GM04504 (cell line): ENCODE data around the gene ASF1A.

ENCODE experiments used
- DNase-seq: peaks from one replicate; pipeline ENCODE4 v3.0.0-alpha.2; 2012; ENCODE audit warnings: low read depth

Gene ASF1A

DNA sequence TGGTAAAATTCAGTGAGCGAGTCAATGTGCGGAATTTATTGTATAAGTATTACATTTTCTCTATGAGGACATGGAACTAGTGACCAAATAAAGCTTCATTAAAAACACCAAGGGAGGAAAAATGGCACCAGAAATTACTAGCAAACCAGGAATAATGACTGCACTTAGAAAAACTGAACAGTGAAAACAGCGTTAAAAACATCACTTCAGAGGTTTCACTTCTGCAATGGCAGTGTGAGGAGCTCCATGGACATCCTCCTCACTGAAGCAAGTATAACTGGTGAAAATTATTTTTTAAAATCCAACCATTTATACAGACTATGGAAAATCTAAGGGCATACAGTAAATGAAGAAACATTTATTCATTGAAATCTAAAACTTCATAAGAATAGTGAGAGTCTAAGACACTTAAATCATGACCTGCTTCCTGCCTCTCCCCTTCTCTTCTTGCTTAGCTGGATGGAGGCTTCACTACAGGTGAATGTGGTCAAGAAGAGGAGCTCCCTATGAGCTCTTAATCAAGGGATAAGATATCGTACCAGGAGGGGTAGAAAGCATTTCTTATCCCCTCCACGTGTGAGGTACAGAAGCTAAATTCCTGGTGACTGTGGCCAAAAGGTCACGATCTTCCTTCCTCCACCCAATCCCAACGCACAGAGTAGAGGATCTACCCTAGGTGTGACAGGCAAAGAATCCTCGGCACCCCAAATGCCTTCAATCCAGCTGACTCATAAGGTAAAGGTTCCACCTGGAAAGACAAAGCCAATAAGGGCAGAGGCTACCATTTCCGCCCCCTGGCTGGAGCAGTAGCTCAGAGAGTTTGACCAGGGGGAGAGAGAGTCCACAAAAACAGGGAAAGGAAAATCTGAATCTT, 12.3 kb upstream of the ASF1A start:
- no peak for DNase-seq

- no peak for DNase-seq
Measured at GRCh38 chr6:118882314-118882905, 11.5 kb upstream of the ASF1A start.

DNA sequence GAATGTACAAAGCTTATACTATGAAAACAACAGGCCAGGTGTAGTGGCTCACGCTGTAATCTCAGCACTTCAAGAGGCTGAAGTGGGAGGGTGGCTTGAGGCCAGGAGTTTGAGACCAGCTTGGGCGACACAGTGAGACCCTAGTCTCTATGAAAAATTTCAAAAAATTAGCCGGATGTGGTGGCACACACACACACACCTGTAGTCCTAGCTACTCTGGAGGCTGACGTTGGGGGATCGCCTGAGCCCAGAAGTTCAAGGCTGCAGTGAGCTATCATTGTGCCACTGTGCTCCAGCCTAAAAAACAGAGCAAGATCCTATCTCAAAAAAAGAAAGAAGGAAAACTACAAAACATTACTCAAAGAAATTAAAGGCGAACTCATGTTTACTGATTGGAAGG, 7.3 kb upstream of the ASF1A start:
- DNase-seq, result no peak

- DNase-seq, result no peak
Measured at GRCh38 chr6:118889163-118889562, 4.8 kb upstream of the ASF1A start.

DNA sequence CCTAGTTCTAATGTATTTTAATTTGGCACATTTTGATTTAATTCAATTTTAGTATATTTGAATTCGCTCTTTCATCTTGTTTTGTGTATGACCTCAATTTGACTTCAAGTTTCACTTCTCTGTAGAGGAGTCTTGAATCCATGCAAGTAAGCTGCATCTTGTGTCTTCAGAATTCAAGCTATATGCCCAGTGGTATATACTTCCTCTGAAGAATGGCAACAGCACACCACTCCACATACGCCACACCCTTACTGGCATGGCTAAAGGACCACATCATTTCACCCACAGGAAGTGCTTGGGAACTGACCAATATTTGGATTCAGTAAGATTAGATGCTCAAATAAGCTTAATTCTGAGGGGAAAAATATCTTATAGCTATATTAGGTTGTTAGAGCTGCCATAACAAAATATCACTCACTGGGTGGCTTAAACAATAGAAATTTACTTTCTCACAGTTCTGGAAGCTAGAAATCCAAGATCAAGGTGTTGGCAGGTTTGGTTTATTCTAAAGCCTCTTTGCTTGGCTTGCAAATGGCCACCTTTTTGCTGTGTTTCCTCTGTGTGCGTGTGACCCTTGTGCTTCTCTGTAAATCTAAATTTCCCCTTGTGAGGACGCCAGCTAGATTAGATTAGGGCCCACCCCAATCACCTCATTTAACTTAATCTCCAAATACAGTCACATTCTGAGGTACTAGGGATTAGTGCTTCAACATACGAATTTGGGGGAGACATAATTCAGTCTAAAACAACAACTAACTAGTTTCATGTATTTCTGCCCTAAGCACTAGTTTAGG, 2.8 kb upstream of the ASF1A start:
- DNase-seq, result no peak

GRCh38 chr6:118892355-118892991, 1.5 kb upstream of the ASF1A start:
- no peak for DNase-seq

- no peak for DNase-seq
Measured at GRCh38 chr6:118893064-118893806, 717 bp upstream of the ASF1A start.

DNA sequence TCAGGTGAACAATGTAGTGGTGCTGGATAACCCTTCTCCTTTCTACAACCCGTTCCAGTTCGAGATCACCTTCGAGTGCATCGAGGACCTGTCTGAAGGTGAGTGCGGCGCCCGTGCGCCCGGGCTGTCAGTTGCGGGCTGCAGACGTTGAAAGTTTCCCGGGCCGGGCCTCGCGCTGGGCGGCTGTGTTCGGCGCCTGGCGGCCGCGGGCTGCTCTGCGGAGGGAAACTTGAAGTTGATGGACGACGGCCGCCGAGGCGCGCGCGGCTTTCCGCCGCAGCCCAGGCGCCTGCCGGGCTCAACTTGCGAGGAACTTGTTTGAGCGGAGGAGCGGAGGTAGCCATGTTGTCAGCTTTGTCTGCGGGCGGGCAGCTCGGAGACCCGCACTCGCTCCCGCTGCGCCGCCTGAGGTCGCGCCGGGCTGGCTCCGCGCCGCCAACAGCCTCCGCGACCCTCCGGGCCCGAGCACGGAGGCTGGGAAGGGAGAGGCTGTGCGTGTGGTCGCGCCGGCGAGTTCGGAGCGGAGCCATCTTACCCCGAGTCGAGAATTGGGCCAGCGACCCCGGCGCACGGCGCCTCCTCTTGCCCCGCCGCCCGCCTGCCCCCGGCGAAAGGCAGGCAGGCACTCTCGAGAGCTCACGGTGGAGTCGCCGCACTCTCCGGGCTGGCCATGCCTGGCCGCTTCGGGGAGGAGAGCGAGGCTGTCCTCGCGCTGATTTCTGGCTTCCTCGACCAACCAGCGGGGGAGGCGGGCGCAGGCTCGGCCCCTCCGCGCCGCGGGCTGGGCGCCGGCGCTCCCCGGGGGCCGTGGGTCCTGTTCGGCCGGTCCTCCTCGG, 691 bp downstream of the ASF1A start:
- peak; percentile 58 for DNase-seq

GRCh38 chr6:118895261-118895560, 1.3 kb downstream of the ASF1A start:
- DNase-seq, result no peak

- DNase-seq, result no peak
Measured at GRCh38 chr6:118895859-118896258, 1.9 kb downstream of the ASF1A start.

- no peak for DNase-seq
Measured at GRCh38 chr6:118896339-118897136, 2.6 kb downstream of the ASF1A start.

DNA sequence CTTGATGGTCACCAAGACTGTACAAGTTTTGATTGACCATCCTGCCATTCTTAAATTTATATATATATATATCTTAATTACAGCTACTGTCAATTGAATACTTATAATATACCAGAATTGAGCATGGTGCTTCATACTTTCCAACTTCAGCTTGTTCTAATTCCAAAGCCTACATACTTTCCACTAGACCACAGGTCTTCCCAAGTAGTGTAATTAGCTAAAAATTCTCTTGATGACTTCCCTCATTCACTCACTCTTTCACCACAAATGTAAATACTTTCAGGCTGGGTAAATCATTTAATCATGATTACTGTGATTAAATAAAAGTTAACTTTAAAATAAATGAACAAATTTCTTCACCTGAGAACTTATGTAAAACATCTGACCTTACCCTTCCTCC, 3.4 kb downstream of the ASF1A start:
- DNase-seq, result no peak

DNA sequence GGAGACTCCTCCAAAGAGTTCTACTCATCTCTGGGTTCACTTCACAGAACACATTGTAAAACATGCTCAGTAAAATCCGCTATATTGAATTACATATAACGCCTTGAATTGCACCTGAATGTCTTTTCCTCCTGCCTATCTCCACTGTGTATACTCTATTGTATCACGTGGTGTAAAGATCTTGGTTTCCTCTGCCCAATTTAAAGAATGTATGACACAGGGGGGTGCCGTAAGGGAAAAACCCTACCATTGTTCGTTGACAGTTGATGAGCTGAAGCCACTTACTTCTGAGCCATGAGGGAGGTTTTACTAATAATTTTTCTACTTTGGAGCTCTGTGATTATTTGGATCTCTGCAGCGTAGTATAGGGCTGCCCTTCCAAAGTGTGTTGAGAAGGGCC, 6.0 kb downstream of the ASF1A start:
- no peak for DNase-seq

DNA sequence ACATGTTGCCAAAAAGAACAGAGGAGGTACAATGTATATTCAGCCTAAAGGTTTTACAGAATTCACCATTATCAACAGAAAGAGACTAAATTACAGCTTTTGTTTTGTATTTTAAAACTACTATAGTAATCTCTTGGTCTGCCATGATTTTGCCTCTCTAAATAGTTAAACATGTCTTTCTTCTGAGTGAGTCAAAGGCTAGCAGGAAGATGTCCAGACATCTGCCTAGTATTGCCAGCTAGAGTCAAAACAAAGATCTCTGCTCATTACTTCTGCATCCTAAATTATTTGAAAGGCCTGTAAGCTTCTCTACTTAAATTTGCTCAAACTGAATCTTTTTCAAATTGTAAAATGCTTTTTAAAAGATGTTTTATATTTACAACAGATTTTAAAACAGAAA, 8.8 kb downstream of the ASF1A start:
- DNase-seq, result no peak

DNA sequence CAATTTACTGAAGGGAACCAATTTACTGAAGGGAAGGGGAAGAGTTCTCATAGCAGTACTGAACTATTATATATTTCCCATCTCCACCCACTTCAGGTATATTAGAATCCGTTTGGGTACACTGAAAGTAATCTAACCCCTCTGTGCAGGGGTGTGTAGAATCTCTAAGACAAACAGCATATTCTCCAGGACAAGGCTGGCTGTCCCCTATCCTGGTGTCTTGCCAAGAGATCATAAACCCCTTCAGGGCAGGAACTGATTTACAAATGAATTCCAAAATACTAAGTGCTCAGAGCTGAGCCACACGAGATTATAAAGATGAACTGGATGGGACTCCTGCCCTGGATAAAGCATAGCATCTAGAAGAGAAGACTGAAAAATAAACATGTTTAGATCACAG, 9.2 kb downstream of the ASF1A start:
- DNase-seq, result no peak

DNA sequence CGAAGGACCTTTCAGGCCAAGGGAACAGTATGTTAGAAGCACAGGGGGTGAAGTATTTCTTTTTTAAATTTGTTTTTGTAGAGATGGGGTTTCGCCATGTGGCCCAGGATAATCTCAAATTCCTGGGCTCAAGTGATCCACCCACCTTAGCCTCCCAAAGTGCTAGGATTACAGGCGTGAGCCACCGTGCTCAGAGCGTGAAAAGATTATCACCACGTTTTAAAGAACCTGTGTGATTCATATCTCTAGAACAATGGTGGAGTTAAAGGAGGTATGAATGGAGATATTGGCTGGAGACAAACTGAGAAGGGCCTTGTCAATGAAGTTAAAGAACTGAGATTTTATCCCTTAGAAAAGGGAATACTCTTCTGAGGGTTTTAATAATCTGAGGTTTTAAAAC, 9.7 kb downstream of the ASF1A start:
- no peak for DNase-seq

DNA sequence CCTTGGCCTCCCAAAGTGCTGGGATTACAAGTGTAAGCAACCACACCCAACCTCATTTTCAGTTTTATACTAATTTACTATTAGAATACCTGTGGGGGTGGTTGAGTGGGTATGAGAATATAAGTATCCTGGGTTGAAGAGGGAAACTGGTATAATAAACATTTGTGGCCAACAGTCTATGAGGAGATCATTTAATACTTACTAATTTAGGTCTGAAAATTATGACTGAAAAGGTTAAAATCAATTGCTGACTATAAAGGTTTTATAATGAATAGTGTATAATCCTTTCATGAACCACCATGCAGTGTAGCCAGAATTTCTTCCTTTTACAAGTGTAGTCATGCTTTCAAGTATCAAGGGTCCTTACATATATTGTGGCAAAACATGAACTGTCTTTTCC, 11.1 kb downstream of the ASF1A start:
- DNase-seq, result no peak

- DNase-seq, result no peak
Measured at GRCh38 chr6:118905851-118906250, 11.9 kb downstream of the ASF1A start.

DNA sequence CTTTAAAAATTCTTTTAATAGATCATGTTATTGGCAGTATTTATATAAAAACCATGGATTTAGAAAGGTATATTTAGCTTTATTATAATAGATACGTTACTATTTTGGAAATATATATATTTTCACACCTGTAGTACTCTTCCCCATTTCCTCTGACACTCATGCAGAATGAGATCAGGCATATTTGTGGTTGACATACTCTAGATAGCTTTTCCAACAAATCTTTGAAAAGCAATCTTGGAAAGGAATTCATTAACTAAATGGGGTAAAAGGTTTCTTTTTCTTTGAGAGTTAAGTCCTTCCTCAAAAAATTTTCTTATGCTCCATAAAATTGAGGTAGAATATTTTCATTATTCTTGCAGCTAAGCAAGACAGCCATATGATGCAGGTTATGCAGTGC, 14.5 kb downstream of the ASF1A start:
- no peak for DNase-seq

DNA sequence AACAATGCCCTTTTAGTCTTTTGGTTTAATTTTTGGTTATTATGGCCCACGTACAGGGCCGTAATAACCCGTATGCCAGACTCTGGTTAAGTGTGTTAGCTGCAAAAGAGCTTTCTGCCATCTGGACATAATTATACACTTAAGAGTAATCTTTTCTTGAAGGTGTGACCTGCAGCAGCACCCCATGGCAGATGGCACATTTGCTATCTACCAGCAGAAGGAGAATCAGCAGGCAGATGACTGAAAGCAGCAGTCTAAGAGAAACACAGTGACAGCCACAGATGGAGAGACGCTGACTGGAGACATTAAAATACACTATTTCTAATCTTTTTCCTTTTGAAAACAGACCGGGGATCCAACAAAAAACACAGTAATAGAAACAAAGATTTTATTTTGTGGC, 18.7 kb downstream of the ASF1A start:
- DNase-seq, result no peak
